SJCRH30 (cell line): ENCODE results near the gene CLEC18B. TPM values are rescaled to one million over a fixed set of nuclear protein-coding genes. Genes with fewer than 3 reads are reported as not detected.
"Not testable (repeated sequence)": the region's sequence is repeated elsewhere in the genome, so short reads cannot be mapped to it uniquely, and the experiment has no call there.

Source experiments
- DNase-seq, 2 experiments: peaks; one replicate each; pipeline ENCODE4 v3.0.0-alpha.2; 2015 to 2020
- H3K27ac ChIP-seq: fragments of 250-450 bp; sonication (Bioruptor Pico); 2 replicates; pipeline ENCODE4 v1.5.1; 2020; ENCODE audit warnings: mild to moderate bottlenecking, moderate library complexity
- H3K27me3 ChIP-seq: fragments of 250-450 bp; sonication (Bioruptor Pico); 2 replicates; pipeline ENCODE4 v1.5.1; 2020; ENCODE audit warnings: mild to moderate bottlenecking, moderate library complexity
- H3K36me3 ChIP-seq: fragments of 250-450 bp; sonication (Bioruptor Pico); 2 replicates; pipeline ENCODE4 v1.5.1; 2020; ENCODE audit warnings: mild to moderate bottlenecking, moderate library complexity
- H3K4me1 ChIP-seq: fragments of 250-450 bp; sonication (Bioruptor Pico); 2 replicates; pipeline ENCODE4 v1.5.1; 2020; ENCODE audit warnings: mild to moderate bottlenecking, moderate library complexity
- H3K4me3 ChIP-seq: fragments of 250-450 bp; sonication (Bioruptor Pico); 2 replicates; pipeline ENCODE4 v1.5.1; 2020; ENCODE audit warnings: mild to moderate bottlenecking, moderate library complexity
- H3K9me3 ChIP-seq: fragments of 250-450 bp; sonication (Bioruptor Pico); replicated peaks from 2 replicates; pipeline ENCODE4 v1.5.1; 2020; ENCODE audit warnings: mild to moderate bottlenecking, moderate library complexity
- total RNA-seq: library from RNA; depleted of rRNA; stranded (reverse); fragments of >200 nt; shearing (Covaris generic); gene quantifications from 2 replicates; pipeline ENCODE4 v1.2.3, GENCODE V29; 2014; rRNA removed

CLEC18B gene
- total RNA-seq, result not detected in 2 replicates

DNA sequence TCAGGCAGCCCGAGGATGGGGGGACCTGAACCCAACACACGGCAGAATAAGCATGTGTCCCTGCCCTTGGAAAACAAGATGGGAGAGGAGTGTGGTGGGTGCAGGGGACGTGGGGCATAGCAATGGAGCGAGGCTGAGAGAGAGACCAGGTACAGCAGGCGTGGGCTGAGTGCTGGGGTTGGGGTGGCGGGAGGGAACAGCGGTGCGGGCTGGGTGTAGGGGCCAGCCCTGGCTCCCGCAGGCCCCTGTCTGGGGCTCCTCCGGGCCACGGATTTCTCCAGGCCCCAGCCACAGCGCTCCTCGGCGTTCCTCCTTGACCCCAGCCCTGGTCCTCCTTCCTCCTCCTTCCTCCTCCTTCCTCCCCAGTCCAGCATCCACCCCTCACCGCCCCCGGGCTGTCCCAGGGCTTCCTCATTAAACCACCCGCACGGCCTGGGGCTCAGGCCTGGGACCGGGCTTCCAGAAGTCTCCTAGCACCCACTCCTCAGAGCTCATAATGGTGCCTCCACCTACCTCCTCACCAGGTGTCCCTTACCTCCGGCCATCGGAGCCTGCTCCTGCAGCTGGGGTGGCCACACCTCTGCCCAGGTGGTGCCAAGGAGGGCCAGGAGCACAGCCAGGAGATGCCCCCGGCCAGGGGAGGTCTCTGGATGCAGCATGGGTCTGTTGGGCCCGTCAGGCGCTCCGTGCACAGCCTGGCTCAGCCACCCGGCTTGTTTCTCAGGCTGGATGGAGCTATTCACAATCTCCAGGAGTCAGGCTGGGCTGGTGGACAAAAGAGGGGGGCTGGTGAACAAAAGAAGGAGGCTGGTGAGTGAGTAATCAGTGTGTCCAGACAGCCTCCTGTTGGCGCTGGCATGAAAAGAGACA is at the start of gene CLEC18B:
Gene CLEC18B, minus strand, starts transcription at position 867 of the 870 bp plus-strand sequence. Its CDS starts 208 bp downstream, at position 659.
- H3K36me3 ChIP-seq, H3K4me1 ChIP-seq, DNase-seq, H3K27ac ChIP-seq, H3K27me3 ChIP-seq, H3K4me3 ChIP-seq, H3K9me3 ChIP-seq: not testable (repeated sequence)

GRCh38 chr16:74469946-74470478 is 48.7 kb upstream of the CLEC18B start:
- Histone ChIP-seq H3K27me3 (no peaks in the 10 kb centered on the region), H3K4me1 (no peaks in the 10 kb centered on the region), H3K27ac (no peak overlapping the region), H3K36me3 (peaks cover 2% of the 10 kb centered on the region), H3K4me3 (no peak overlapping the region), H3K9me3 (no peaks in the 10 kb centered on the region)
- DNase-seq, result no peak

GRCh38 chr16:74468807-74469525 is 47.7 kb upstream of the CLEC18B start:
- Histone ChIP-seq H3K9me3 (no peaks in the 10 kb centered on the region), H3K36me3 (peaks cover 2% of the 10 kb centered on the region)
- no peak for DNase-seq

DNA sequence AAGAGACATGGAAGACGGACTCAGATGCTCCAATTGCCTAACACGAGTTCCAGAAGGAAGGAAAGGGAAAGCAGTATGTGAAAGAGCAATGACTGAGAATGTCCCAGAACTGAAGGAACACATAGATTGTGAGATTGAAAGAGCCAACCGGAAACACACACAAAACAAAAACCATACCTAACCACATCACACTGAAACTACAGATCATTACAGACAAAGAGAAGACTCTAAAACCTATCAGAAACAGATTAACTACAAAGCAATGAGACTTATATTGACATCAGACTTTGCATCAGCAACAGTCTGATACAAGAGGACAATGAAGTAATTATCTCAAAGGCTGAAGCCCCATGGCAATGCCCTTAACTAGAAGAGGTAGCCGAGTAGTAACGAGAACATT is 45.6 kb upstream of the CLEC18B start:
- H3K27ac ChIP-seq, result no peak overlapping the region
- no peaks in the 10 kb centered on the region for H3K9me3 ChIP-seq
- H3K27me3 ChIP-seq, result no peaks in the 10 kb centered on the region
- DNase-seq, result no peak
- no peaks in the 10 kb centered on the region for H3K4me1 ChIP-seq
- H3K4me3 ChIP-seq, result no peak overlapping the region
- peaks cover 2% of the 10 kb centered on the region for H3K36me3 ChIP-seq

More at GRCh38 chr16:74468807-74469525, 47.7 kb upstream of the CLEC18B start:
- Histone ChIP-seq H3K27me3 (no peaks in the 10 kb centered on the region), H3K27ac (no peak overlapping the region), H3K4me3 (no peak overlapping the region), H3K4me1 (no peaks in the 10 kb centered on the region)

DNA sequence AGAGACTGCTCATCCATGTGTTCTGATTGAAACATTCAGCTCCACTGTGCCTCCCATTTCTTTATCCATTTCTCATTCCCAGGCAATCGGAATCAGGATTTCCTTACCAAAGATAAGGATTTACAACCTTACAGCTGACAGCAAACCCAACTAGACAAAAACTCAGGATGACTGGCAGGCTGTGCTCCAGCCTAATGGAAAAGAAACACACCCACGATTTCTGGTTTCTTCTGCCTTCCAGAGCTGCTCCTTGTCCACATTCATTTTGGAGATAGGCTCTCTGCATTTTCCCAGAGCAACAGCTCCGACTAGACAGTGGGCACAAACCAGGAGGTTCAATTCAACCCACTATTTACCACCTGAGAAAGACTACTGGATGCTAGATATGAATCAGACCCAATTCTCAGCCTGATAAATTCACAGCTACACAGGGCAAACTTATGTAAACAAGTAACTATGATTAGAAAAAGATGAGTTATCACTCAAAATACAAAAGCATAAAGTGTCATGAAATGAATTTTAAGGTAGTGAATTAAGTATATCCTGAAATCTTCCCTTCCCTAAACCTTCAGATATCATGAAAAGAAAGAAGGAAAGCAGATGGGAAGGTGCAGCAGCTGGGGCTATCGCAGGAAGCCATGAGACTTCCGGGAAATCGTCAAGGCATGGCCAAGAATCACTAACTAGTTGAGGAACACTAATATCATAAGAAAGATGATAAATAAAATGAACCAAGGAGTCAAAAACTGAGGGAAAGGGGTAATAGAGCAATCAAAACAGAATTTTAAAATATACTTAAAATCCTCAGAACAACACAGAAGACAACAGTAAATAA is 44.8 kb upstream of the CLEC18B start:
- no peak overlapping the region for H3K27ac ChIP-seq
- H3K9me3 ChIP-seq, result no peaks in the 10 kb centered on the region
- no peak overlapping the region for H3K4me3 ChIP-seq
- DNase-seq, result no peak
- no peaks in the 10 kb centered on the region for H3K27me3 ChIP-seq
- no peaks in the 10 kb centered on the region for H3K4me1 ChIP-seq
- peaks cover 2% of the 10 kb centered on the region for H3K36me3 ChIP-seq

- no peak for DNase-seq
- H3K4me1 ChIP-seq, result no peaks in the 10 kb centered on the region
- H3K4me3 ChIP-seq, result no peak overlapping the region
- no peaks in the 10 kb centered on the region for H3K27me3 ChIP-seq
- peaks cover 2% of the 10 kb centered on the region for H3K36me3 ChIP-seq
- no peaks in the 10 kb centered on the region for H3K9me3 ChIP-seq
- no peak overlapping the region for H3K27ac ChIP-seq
Measured at GRCh38 chr16:74465281-74465680, 44.0 kb upstream of the CLEC18B start.

GRCh38 chr16:74463888-74464287 is 42.6 kb upstream of the CLEC18B start:
- no peak for DNase-seq
- no peaks in the 10 kb centered on the region; the same call in 1 of the 2 replicates for H3K36me3 ChIP-seq
- no peaks in the 10 kb centered on the region for H3K27me3 ChIP-seq
- no peaks in the 10 kb centered on the region for H3K9me3 ChIP-seq
- H3K4me3 ChIP-seq, result no peak overlapping the region
- no peak overlapping the region for H3K27ac ChIP-seq
- H3K4me1 ChIP-seq, result no peaks in the 10 kb centered on the region

GRCh38 chr16:74462361-74462760 is 41.1 kb upstream of the CLEC18B start:
- Histone ChIP-seq H3K9me3 (no peaks in the 10 kb centered on the region), H3K4me1 (no peaks in the 10 kb centered on the region), H3K4me3 (no peak overlapping the region), H3K27me3 (no peaks in the 10 kb centered on the region), H3K36me3 (no peaks in the 10 kb centered on the region; the same call in 1 of the 2 replicates), H3K27ac (no peak overlapping the region)
- no peak for DNase-seq

GRCh38 chr16:74461826-74462225 is 40.5 kb upstream of the CLEC18B start:
- Histone ChIP-seq H3K4me1 (no peaks in the 10 kb centered on the region), H3K9me3 (no peaks in the 10 kb centered on the region), H3K36me3 (no peaks in the 10 kb centered on the region), H3K27me3 (no peaks in the 10 kb centered on the region), H3K27ac (no peak overlapping the region), H3K4me3 (no peak overlapping the region)
- no peak for DNase-seq

DNA sequence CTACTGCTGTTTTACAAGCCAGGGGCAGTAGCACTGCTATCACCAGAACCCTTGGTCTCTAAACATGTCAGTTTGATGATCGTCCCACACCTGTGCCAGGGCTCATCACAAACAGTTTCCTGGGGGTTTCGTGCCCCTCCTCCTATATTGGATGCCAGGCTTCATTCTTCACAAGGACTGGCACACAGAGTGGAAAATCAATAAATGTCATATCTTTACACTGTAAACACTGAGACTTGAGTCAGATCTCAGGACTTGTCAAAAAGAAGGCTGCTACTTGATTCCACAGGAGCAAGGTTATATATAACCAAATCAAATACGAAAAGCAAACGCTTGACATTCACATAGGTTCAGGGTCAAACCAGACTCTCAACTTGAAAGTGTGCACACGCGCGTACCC is 39.3 kb upstream of the CLEC18B start:
- H3K27me3 ChIP-seq, result no peaks in the 10 kb centered on the region
- DNase-seq, result no peak
- H3K27ac ChIP-seq, result no peak overlapping the region
- no peaks in the 10 kb centered on the region for H3K4me1 ChIP-seq
- no peaks in the 10 kb centered on the region for H3K36me3 ChIP-seq
- no peaks in the 10 kb centered on the region for H3K9me3 ChIP-seq
- no peak overlapping the region for H3K4me3 ChIP-seq

GRCh38 chr16:74456290-74456625 is 35.0 kb upstream of the CLEC18B start:
- H3K36me3 ChIP-seq, result no peaks in the 10 kb centered on the region

DNA sequence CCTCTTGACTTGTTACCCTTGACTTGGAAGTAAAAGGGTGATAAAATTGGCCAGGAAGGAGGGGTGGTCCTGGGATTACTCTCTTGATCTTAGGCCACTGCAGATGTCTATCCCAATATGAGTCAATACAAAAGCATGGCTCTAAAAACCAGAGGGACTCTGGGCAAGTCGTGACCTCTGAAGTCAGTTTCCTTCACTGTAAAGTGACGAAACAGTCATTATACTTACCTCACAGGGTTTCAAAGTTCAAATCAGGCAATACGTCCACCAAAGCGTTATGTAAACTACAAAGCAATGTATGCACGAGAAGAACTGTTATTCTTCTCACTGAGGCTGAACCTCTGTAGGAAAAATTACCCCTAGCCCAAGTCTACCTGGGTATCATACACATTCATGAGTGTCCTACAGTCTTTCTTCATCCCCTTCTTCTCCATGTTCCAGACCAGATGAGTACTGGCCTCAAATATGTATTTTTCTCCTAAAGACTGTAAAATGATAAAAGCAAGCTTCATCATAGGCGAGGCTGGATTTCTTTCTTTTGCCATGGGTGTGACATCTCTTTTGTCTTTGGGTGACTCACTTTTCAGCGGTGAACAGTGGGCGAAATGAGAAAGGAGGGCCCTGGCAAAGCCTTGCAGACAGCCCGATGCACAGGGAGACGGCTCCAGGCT is 34.5 kb upstream of the CLEC18B start:
- Histone ChIP-seq H3K4me1 (no peaks in the 10 kb centered on the region), H3K27me3 (no peaks in the 10 kb centered on the region), H3K4me3 (no peak overlapping the region), H3K9me3 (no peaks in the 10 kb centered on the region), H3K27ac (no peak overlapping the region), H3K36me3 (no peaks in the 10 kb centered on the region)
- no peak for DNase-seq

More at GRCh38 chr16:74456290-74456625, 35.0 kb upstream of the CLEC18B start:
- Histone ChIP-seq H3K9me3 (no peaks in the 10 kb centered on the region), H3K27ac (no peak overlapping the region), H3K27me3 (no peaks in the 10 kb centered on the region), H3K4me3 (no peak overlapping the region), H3K4me1 (no peaks in the 10 kb centered on the region)
- no peak for DNase-seq

DNA sequence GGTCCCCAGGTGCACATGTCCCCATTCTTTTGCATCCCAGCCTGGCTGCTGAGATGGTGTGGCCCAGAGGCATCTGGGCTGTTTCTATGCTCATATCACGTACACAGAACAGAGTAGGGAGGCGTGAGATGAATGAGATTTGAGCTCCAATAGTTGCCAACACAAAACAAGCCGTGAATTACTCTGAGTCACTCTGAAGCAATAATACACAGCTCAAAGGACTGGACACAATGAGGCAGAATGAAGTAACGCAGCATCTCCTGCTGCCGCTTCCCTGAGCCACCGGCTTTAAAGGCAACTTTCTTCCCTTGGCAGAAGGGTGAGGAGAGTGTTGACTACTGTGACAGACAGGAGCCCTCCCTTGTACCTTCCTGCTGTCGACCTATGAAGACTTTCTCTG is 33.9 kb upstream of the CLEC18B start:
- Histone ChIP-seq H3K27me3 (no peaks in the 10 kb centered on the region), H3K4me3 (no peak overlapping the region), H3K9me3 (no peaks in the 10 kb centered on the region), H3K27ac (no peak overlapping the region), H3K4me1 (no peaks in the 10 kb centered on the region), H3K36me3 (no peaks in the 10 kb centered on the region)
- DNase-seq, result no peak
